GDM1 (cell line): ENCODE measurements around the gene NRXN3.

ENCODE experiments used
- DNase-seq: peaks from one replicate; lab custom pipeline; 2025; lab: John Stamatoyannopoulos, UW

Gene NRXN3

DNA sequence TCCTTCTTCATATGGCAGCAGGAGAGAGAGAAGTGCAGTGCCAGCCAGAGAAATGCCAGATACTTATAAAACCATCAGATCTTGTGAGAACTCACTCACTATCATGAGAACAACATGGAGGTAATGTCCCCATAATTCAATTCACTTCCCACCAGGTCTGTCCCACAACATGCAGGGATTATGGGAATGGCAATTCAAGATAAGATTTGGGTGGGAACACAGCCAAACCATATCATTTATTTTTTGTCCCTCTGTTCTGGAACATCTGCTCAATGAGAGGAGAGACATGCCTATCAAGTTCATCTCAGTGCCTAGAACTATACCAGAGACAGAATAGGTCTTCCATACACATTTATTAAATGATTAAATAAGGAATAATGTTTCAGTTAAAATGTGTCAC is 543.5 kb downstream of the NRXN3 start:
- no peak for DNase-seq

- no peak for DNase-seq
Measured at GRCh38 chr14:78714711-78715110, 544.5 kb downstream of the NRXN3 start.

DNA sequence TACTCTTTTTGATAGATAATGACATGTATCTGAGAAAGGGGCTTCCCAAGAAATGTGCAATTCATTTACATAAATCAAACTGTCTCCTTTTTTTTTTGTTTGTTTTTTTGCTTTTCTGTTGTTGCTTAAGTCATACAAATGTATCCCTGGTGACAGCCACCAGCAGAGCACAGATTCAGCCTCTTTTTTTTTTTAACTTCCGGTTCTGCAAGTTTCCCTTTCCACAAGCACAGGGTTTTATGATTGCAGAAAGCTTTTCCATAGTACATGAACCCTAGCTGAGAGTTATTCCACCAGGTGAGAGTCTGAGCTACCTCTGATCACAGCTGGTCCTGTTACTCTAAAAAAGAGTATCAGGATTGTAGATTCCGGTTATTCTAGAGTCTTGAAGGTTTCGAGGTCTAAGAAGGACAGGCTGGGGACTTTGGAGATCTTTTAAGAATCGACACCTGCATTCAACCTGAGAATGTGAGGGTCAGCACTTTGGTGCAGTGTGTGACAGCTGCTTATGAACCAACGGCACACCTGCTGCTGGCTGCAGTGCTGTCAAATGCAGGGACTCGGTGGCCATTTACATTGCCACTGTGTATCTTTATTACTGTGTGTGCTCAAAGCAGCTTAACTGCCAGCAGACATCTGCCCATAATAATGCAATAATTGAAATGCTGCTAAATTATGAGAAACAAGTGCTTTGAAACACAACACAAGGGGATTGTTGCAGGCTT is 551.7 kb downstream of the NRXN3 start:
- no peak for DNase-seq

DNA sequence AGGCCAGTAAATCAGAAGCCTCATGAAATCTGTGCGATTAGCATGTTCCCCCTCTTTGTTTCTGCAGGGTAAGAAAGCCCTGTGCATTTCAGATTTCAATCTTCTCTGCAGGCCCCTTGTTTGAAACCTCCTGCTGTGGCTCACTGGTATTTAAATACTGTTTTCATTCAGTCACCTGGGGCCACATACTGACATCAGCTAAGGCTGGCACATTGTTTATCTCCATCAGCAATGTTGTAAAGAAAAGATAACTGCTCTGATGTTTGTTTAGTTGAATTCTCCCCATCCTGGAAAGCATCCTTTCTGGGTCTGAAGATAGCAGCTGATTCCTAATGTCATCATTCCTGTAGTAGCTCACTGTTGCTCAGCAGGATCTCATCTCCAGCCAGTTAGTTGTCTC is 554.9 kb downstream of the NRXN3 start:
- DNase-seq = no peak

DNA sequence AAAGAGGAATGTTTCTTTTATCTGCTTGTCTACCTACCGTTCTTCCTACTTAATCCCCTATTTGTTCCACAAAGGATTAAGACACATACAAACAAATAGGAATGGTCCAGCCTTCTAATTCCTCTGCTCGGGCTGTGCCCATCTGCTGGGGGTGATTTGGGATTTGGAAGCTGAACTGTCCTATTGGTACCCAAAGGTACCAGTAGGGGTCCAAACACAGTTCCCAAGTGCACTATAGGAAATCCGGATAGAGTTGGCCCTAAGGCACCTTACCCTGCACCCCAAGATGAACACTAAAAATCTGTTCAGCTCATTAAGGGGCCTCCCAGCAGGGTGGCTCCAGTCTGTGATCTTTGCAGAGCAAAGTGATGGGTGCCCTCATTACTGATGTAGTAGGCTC is 566.9 kb downstream of the NRXN3 start:
- DNase-seq = no peak

- DNase-seq = no peak
Measured at GRCh38 chr14:78737601-78738000, 567.4 kb downstream of the NRXN3 start.

GRCh38 chr14:78746086-78746595 is 576.0 kb downstream of the NRXN3 start:
- no peak for DNase-seq

DNA sequence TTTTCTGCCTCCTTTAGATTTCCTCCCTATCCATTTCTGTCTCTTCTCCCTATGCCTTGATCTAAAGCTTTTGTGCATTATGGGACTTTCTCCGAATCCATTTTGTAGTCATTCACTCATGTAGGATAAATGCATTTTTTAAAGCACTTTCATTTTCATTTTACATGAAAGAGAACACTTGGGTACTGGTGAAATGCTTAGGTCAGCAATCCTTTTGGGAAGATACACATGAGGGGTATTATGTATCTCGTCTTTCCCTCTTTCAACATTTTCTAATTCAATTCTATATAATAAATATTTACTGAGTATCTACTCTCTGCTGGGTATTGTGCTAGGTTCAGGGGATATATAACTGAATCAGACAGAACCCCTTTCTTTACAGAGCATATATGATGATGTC is 577.6 kb downstream of the NRXN3 start:
- no peak for DNase-seq

DNA sequence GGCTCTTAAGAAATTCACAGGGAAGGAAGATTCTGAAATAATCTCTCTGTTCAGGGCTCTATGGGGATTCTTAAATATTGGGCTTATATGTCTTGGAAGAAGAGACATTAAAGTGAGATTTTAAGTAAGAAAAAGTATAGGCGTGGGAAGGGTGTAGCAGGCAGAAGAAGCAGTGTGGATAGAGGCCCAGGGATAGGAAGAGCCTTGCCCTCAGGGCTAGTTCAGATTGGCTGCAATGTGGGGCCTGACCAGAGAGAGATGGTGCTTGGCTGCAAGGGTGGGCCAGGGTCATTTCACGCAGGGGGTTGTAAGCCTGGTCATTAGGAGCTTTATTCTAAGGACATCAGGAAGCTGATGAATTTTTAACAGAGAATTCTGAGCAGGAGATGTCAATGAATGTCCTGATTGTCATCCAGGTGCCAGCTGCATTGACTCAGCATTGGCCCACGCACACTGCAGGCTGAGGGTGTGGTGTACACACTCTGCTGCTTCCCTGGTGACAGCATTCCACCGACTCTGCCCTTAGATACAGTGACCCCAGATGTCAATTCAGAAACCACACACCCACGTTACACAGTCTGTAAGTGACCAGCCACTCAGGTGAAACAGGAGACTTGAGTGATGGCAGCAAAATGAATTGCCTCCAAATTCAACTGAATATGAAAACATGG is 582.5 kb downstream of the NRXN3 start:
- no peak for DNase-seq

DNA sequence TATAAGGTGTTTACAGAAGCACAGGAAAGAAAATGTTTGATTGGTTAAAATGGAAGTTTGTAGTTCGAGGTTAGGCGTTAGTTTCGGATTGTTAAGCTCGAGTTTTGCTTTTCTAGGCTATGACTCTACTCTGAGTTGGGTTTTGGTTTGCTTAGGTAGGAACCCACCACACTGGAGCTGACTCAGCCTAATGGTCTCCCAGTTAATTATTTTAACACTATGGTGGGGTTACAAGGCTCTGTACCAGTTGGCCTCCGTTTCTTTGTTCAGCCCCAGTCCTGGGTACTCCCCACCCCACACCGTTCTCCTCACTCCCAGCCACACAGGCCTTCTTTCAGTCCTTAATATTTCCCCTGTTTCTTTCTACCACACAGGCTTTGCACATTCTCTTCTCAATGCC is 583.9 kb downstream of the NRXN3 start:
- no peak for DNase-seq

DNA sequence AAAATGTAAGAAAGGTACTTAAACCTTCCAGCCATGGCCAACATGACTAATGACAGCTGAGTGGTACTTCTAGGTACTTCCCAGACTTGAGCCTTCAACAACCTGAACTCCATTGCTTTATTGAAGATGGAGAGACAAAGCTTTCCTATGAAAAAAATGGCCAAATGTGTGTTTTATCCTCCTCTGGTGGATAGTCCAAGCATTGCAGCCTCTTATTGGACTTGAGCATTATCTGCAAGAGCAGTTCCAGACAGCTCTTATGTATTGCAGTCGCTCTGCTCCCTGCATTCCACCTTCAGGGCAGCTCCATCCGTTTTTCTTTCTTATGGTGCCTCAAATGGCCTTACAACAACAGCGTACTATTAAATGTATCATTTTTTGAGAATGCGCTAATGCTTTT is 588.2 kb downstream of the NRXN3 start:
- DNase-seq = no peak

GRCh38 chr14:78762331-78762730 is 592.2 kb downstream of the NRXN3 start:
- no peak for DNase-seq

GRCh38 chr14:78763746-78764145 is 593.6 kb downstream of the NRXN3 start:
- DNase-seq = no peak

- DNase-seq = no peak
Measured at GRCh38 chr14:78764240-78764639, 594.1 kb downstream of the NRXN3 start.

DNA sequence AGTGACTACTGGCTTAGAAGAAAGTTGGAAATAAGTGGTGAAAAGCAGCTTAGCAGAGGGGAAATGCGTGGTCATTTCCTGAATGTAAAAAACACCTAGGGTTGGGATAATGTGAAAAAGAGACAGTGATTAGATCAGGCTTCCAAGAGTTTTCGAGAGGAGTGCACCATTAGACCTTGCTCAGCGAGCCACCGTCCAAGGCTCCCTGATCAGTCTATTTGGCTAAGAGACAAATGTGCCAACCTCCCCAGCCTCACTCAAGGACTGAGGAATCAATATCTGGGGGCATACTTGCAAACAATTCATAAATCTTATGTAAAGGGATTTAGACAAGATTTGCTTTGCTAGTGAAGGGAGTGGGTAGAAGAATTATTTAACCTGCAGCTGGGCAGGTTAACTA is 594.5 kb downstream of the NRXN3 start:
- DNase-seq = no peak

- DNase-seq = no peak
Measured at GRCh38 chr14:78767436-78767835, 597.3 kb downstream of the NRXN3 start.

GRCh38 chr14:78782551-78782950 is 612.4 kb downstream of the NRXN3 start:
- DNase-seq = no peak

DNA sequence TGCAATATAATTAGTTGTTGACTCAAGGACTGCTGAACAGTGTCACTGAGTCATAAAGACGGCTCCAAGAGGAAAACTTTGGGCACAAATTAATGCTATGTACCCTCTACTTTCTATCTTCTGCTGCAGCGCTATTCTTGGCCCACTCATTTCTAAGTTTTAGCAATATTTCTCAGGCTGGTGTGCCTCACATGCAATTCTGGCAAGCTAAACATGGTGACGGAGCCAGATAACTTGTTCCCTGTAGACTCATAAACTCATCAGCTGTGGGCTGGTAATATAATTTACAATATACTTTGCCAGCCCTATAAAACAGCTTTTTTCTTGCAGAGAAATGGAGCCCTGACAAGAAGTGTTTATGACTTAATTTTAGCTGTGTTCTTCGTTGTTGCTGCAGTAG is 615.1 kb downstream of the NRXN3 start:
- DNase-seq = no peak

DNA sequence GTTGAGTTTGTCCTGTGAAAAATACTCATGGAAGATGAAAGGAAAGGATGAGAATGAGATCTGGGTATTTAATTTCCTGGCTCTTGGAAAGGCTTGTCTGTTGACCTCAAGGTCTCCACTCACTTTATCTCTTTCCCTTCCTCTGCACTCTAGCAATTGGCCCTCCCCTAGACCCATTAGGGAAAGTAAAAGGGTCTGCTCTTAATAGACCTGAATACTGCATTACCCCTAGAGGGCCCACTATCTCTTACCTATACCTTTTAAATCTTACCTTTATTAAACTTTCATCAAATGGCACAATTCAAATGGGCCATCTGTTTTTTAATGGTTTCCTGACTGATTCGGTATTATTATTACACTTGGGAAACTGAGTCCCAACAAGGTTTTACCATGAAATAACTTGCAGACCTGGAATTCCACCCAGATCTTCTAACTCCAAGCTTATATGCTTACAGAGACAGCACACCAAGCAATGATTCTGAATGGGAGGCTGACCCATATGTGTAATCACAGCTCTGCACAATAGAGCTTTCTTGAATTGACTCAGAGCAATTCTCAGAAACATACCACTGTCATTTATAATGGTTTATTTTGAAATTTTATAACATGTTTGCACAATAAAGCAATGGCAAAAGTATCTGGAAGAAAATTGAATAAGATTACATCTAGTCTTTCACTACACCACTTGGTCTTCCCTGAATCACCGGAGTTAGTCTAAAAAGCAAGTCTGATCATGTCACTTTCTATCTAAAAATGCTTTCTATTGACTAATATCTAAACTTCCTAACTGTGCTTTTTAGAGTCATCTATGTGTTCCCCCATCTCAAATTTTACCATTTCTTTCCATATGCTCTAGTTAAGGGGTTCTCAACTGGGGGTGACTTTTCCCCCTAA is 618.5 kb downstream of the NRXN3 start:
- no peak for DNase-seq

- DNase-seq = no peak
Measured at GRCh38 chr14:78790271-78790670, 620.1 kb downstream of the NRXN3 start.

- DNase-seq = no peak
Measured at GRCh38 chr14:78798757-78799156, 628.6 kb downstream of the NRXN3 start.

GRCh38 chr14:78805570-78805969 is 635.4 kb downstream of the NRXN3 start:
- DNase-seq = no peak

GRCh38 chr14:78823035-78823434 is 652.9 kb downstream of the NRXN3 start:
- DNase-seq = no peak
